Gastrocnemius medialis (tissue), 4 donors: ENCODE measurements around the gene ADH7.
"Not testable (repeated sequence)": the region's sequence is repeated elsewhere in the genome, so short reads cannot be mapped to it uniquely, and the experiment has no call there.

Source experiments
- CTCF ChIP-seq, 5 experiments: fragments of 450-650 bp in 3 of 5; fragments of 200-600 bp in 2 of 5; sonication (generic) in 2 of 5; IDR thresholded peaks in 4 of 5; conservative IDR thresholded peaks in 1 of 5; 1 replicate in 4 of 5; 2 replicates in 1 of 5; pipeline ENCODE4 v1.5.1; 2016 to 2019; ENCODE audit warnings: antibody characterized with exemption in 5 of 5, mild to moderate bottlenecking in 3 of 5, moderate library complexity in 3 of 5
- POLR2A ChIP-seq, 2 donors: fragments of 450-650 bp; IDR thresholded peaks; one replicate each; pipeline ENCODE4 v1.6.1; 2017; ENCODE audit warnings: antibody characterized with exemption in 2 of 2, mild to moderate bottlenecking in 2 of 2, moderate library complexity in 2 of 2

GRCh38 chr4:99377341-99377740, 57.8 kb downstream of the ADH7 start:
- TF ChIP-seq CTCF (IDR thresholded peaks at IDR 0.05 in 4 of 5, conservative IDR thresholded peaks at IDR 0.05 in 1 of 5); POLR2A (IDR thresholded peaks at IDR 0.05): not testable (repeated sequence)
